Smooth muscle cell (in vitro differentiated cells): ENCODE results near the gene SYNGAP1. TPM values are rescaled to one million over a fixed set of nuclear protein-coding genes. Genes with fewer than 3 reads are reported as not detected.
"Not testable (repeated sequence)": the region's sequence is repeated elsewhere in the genome, so short reads cannot be mapped to it uniquely, and the experiment has no call there.

Experiments used
- DNase-seq: peaks from one replicate; lab custom pipeline; 2025; ENCODE audit not compliant: unreplicated experiment; lab: John Stamatoyannopoulos, UW
- H2AFZ ChIP-seq: fragments of 200-600 bp; sonication (generic); 2 replicates; pipeline ENCODE4 v1.6.0; 2016; ENCODE audit warnings: antibody characterized with exemption, low read depth, mild to moderate bottlenecking
- H3F3A ChIP-seq: fragments of 200-600 bp; sonication (generic); 2 replicates; pipeline ENCODE4 v1.6.0; 2017; ENCODE audit warnings: antibody characterized with exemption, low read depth
- H3K27ac ChIP-seq: fragments of 200-600 bp; sonication (generic); 2 replicates; pipeline ENCODE4 v1.5.1; 2016; ENCODE audit warnings: low read depth, mild to moderate bottlenecking
- H3K27me3 ChIP-seq: fragments of 200-600 bp; sonication (generic); 2 replicates; pipeline ENCODE4 v1.6.1; 2016; ENCODE audit warnings: low read depth, mild to moderate bottlenecking
- H3K36me3 ChIP-seq: fragments of 200-600 bp; sonication (generic); 2 replicates; pipeline ENCODE4 v1.5.1; 2016; ENCODE audit warnings: low read depth
- H3K4me1 ChIP-seq: fragments of 200-600 bp; sonication (generic); 2 replicates; pipeline ENCODE4 v1.5.1; 2016; ENCODE audit warnings: low read depth
- H3K4me2 ChIP-seq: fragments of 200-600 bp; sonication (generic); 2 replicates; pipeline ENCODE4 v1.6.0; 2016; ENCODE audit warnings: mild to moderate bottlenecking
- H3K4me3 ChIP-seq: fragments of 200-600 bp; sonication (generic); 2 replicates; pipeline ENCODE4 v1.5.1; 2016; ENCODE audit warnings: mild to moderate bottlenecking
- H3K79me2 ChIP-seq: fragments of 200-600 bp; sonication (generic); 2 replicates; pipeline ENCODE4 v1.6.0; 2016; ENCODE audit warnings: low read depth, mild to moderate bottlenecking
- H3K9ac ChIP-seq: fragments of 200-600 bp; sonication (generic); 2 replicates; pipeline ENCODE4 v1.6.0; 2016; ENCODE audit warnings: low read depth
- H3K9me3 ChIP-seq: fragments of 200-600 bp; sonication (generic); replicated peaks from 2 replicates; pipeline ENCODE4 v1.5.1; 2016; ENCODE audit warnings: low read depth
- H4K20me1 ChIP-seq: fragments of 200-600 bp; sonication (generic); 2 replicates; pipeline ENCODE4 v1.6.0; 2016; ENCODE audit warnings: low read depth
- WGBS: methylation state at CpG from one replicate; pipeline ENCODE4 v1.1.7; 2016; ENCODE audit warnings: low lambda C conversion rate; 5-methylcytosine and 5-hydroxymethylcytosine counted together
- polyA plus RNA-seq: library from polyadenylated mRNA; unstranded; fragments of >200 nt; fragmentation: Nextera tagmentation; extraction: Ambion mirVana; gene quantifications from 2 replicates; pipeline ENCODE4 v1.2.1, GENCODE V29; 2016
- total RNA-seq: library from RNA; depleted of rRNA; stranded (reverse); fragments of >200 nt; gene quantifications from 2 replicates; pipeline ENCODE4 v1.2.3, GENCODE V29; 2014
- TF ChIP-seq, protein P1 (sequence below): fragments of 200-600 bp; sonication (generic); IDR thresholded peaks from 2 replicates; pipeline ENCODE4 v1.5.1; 2017; ENCODE audit warnings: borderline replicate concordance, mild to moderate bottlenecking, antibody characterized with exemption; ENCODE audit not compliant: insufficient read depth, poor library complexity, severe bottlenecking

The SYNGAP1 gene
- total and polyA plus RNA-seq, 2 experiments from 2014 or later, result 1.9 to 10.4 TPM

DNA sequence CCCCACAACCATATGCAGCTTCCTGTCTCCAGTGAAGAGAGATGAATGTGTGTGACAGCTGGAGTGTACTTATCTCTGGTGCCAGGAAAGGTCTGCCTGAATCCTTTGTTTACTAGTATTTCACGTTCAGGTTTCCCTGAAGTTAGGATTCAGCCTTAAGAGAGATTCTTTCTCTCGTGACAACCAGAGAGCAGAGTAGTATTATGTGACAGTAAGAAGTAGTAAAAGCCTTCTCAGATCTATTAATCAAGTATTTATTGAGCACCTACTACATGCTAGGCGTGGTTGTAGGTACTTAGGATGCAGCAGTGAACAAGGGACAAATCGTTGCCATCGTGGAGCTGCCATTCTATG is 27.3 kb upstream of the SYNGAP1 start:
- Histone ChIP-seq H3K9me3 (no peaks in the 10 kb centered on the region), H4K20me1 (no peaks in the 10 kb centered on the region), H3K9ac (peak overlapping the region; percentile 85), H3K4me1 (peaks cover 9% of the 10 kb centered on the region), H3K36me3 (no peaks in the 10 kb centered on the region), H3K27ac (peak overlapping the region; percentile 80), H3K79me2 (peaks cover 52% of the 10 kb centered on the region), H2AFZ (peak overlapping the region; percentile 89), H3K4me3 (peak overlapping the region; percentile 73), H3K27me3 (no peaks in the 10 kb centered on the region), H3K4me2 (peak overlapping the region; percentile 91), H3F3A (peaks cover 11% of the 10 kb centered on the region)
- no peak for DNase-seq
- 44% methylated on average over 5 of the region's 5 CpGs for WGBS
- TF ChIP-seq, protein P1, sequence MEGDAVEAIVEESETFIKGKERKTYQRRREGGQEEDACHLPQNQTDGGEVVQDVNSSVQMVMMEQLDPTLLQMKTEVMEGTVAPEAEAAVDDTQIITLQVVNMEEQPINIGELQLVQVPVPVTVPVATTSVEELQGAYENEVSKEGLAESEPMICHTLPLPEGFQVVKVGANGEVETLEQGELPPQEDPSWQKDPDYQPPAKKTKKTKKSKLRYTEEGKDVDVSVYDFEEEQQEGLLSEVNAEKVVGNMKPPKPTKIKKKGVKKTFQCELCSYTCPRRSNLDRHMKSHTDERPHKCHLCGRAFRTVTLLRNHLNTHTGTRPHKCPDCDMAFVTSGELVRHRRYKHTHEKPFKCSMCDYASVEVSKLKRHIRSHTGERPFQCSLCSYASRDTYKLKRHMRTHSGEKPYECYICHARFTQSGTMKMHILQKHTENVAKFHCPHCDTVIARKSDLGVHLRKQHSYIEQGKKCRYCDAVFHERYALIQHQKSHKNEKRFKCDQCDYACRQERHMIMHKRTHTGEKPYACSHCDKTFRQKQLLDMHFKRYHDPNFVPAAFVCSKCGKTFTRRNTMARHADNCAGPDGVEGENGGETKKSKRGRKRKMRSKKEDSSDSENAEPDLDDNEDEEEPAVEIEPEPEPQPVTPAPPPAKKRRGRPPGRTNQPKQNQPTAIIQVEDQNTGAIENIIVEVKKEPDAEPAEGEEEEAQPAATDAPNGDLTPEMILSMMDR, result no peak

DNA sequence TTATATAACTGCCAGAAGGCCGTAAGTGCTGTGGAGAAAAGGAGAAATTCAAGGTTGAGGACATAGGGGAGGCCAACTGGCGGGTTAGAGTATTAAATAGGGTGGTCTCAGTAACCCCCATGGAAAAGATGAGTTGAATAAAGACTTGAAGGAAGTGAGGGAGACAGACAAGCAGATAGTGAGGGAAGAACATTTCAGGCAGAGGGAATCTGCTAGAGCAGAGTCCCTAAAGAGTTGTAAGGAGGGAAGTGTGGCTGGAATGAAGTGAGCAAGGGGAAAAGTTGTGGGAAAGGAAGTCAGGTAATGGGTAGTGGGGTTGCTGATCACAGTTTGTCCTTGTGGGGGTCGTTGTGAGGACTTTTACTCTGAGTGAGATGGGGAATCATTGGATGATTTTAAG is 26.9 kb upstream of the SYNGAP1 start:
- H3K9me3 ChIP-seq, result no peaks in the 10 kb centered on the region
- no peak overlapping the region for H3K27ac ChIP-seq
- peak overlapping the region; percentile 91 for H3K4me2 ChIP-seq
- 71% methylated on average over 3 of the region's 3 CpGs for WGBS
- TF ChIP-seq, protein P1, result no peak
- no peaks in the 10 kb centered on the region for H3K27me3 ChIP-seq
- H3K9ac ChIP-seq, result peak overlapping the region; percentile 3
- no peaks in the 10 kb centered on the region for H3K36me3 ChIP-seq
- peak overlapping the region; percentile 73 for H3K4me3 ChIP-seq
- no peaks in the 10 kb centered on the region for H4K20me1 ChIP-seq
- no peak for DNase-seq
- peaks cover 56% of the 10 kb centered on the region for H3K79me2 ChIP-seq
- peak overlapping the region; percentile 89 for H2AFZ ChIP-seq
- peaks cover 11% of the 10 kb centered on the region for H3F3A ChIP-seq
- peaks cover 9% of the 10 kb centered on the region for H3K4me1 ChIP-seq

DNA sequence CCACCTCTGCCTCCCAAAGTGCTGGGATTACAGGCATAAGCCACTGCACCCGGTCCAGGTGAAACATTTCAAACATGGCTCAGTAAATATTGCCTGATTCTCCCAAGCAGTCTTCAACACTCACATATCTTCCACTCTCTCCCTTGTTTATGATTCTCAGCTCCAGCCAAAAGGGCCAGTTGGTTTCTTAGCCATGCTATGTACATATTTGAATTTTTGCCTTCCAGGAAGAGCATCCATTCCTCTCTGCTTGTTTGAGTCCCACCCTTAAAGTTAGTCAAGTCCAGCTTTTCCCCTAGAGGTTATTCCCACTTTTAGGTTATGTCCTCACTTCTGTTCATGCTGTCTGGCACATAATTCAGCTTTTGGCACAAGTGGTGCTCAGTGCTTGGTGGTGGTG is 22.3 kb upstream of the SYNGAP1 start:
- peaks cover 56% of the 10 kb centered on the region for H3K79me2 ChIP-seq
- TF ChIP-seq, protein P1, result no peak
- no peak overlapping the region for H2AFZ ChIP-seq
- no peaks in the 10 kb centered on the region for H3F3A ChIP-seq
- no peaks in the 10 kb centered on the region for H3K27me3 ChIP-seq
- no peaks in the 10 kb centered on the region for H4K20me1 ChIP-seq
- no peak overlapping the region for H3K4me3 ChIP-seq
- H3K27ac ChIP-seq, result no peak overlapping the region
- peaks cover 4% of the 10 kb centered on the region for H3K4me1 ChIP-seq
- H3K4me2 ChIP-seq, result no peak overlapping the region
- no peak overlapping the region for H3K9ac ChIP-seq
- no peaks in the 10 kb centered on the region for H3K36me3 ChIP-seq
- WGBS, result 96% methylated on average over 1 of the region's 1 CpG
- no peaks in the 10 kb centered on the region for H3K9me3 ChIP-seq
- no peak for DNase-seq

DNA sequence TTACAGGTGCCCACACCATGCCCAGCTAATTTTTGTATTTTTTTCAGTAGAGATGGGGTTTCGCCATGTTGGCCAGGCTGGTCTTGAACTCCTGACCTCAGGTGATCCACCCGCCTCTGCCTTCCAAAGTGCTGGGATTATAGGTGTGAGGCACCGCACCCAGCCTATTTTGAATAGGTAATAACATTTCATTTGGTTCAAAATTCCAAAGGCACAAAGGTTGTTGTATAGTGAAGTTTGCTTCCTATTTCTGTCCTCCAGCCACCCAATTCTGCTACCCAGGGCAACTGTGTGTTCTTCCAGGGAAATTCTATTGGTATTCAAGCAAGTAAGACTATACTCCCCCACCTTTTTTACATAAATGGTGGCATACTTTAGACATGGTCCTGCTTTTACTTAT is 21.3 kb upstream of the SYNGAP1 start:
- not testable (repeated sequence) for H3F3A ChIP-seq, H3K36me3 ChIP-seq, H3K27me3 ChIP-seq, H4K20me1 ChIP-seq, H3K9ac ChIP-seq, H3K4me1 ChIP-seq, H3K9me3 ChIP-seq, H3K4me2 ChIP-seq, H3K27ac ChIP-seq, DNase-seq, H2AFZ ChIP-seq, H3K4me3 ChIP-seq
- H3K79me2 ChIP-seq, result peaks cover 46% of the 10 kb centered on the region
- 100% methylated on average over 3 of the region's 3 CpGs for WGBS

DNA sequence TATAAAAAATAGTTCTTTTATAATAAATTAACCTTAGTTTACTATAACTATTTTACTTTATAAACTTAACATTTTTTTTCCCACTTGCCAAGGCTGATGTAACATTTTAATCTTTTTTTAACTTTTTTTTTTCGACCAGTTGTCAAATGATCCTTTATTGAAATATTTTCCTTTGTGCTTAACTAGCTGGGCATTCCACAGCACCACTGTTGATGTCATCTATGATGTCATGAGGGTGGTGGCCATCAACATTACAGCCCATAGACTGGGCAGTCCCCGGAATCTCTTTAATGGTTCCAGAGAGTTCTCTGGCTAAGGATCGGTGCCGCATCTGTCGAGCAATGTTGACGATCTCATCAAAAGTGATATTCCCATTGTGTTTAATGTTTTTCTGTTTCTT is 20.0 kb upstream of the SYNGAP1 start:
- not testable (repeated sequence) for H3K4me1 ChIP-seq, H3F3A ChIP-seq, H4K20me1 ChIP-seq, DNase-seq, H3K27ac ChIP-seq, H3K4me2 ChIP-seq, H3K9me3 ChIP-seq, H3K9ac ChIP-seq, H3K36me3 ChIP-seq, H3K4me3 ChIP-seq, H3K27me3 ChIP-seq, H2AFZ ChIP-seq
- 98% methylated on average over 6 of the region's 6 CpGs for WGBS
- peaks cover 33% of the 10 kb centered on the region for H3K79me2 ChIP-seq
